Measurements from ENCODE around the gene POLD4. TPM values are rescaled to one million over a fixed set of nuclear protein-coding genes. Genes with fewer than 3 reads are reported as not detected.

POLD4 gene
- total and polyA plus RNA-seq, 2 donors (not counting 1 experiment from before 2014, with no cell fraction given): 32.4 to 36.3 TPM

GRCh38 chr11:67375320-67376055 lies 22.1 kb upstream of the POLD4 start:
- peaks cover 18% of the 10 kb centered on the region for H3K79me2 ChIP-seq (ENCODE audit: control insufficient read depth, insufficient read depth, low read length)
- no peak overlapping the region for H3K9ac ChIP-seq (ENCODE audit: insufficient read depth, low read length)
- no peaks in the 10 kb centered on the region for H3K36me3 ChIP-seq (ENCODE audit: control insufficient read depth, insufficient read depth, low read length)
- no peak overlapping the region for H2AFZ ChIP-seq (ENCODE audit: low read length)
- H3K9me3 ChIP-seq (ENCODE audit: control insufficient read depth, insufficient read depth, low read depth, low read length): no peaks in the 10 kb centered on the region
- H3K4me2 ChIP-seq (ENCODE audit: extremely low read depth, insufficient read depth, low read length): no peak overlapping the region
- H3K27me3 ChIP-seq (ENCODE audit: control insufficient read depth, insufficient read depth, low read length): no peaks in the 10 kb centered on the region
- no peak overlapping the region for H3K27ac ChIP-seq (ENCODE audit: insufficient read depth, low read length)
- no peak for TF ChIP-seq EZH2 (IDR thresholded peaks at IDR 0.05; ENCODE audit: low read length, missing control alignments)
- TF ChIP-seq, protein P1, sequence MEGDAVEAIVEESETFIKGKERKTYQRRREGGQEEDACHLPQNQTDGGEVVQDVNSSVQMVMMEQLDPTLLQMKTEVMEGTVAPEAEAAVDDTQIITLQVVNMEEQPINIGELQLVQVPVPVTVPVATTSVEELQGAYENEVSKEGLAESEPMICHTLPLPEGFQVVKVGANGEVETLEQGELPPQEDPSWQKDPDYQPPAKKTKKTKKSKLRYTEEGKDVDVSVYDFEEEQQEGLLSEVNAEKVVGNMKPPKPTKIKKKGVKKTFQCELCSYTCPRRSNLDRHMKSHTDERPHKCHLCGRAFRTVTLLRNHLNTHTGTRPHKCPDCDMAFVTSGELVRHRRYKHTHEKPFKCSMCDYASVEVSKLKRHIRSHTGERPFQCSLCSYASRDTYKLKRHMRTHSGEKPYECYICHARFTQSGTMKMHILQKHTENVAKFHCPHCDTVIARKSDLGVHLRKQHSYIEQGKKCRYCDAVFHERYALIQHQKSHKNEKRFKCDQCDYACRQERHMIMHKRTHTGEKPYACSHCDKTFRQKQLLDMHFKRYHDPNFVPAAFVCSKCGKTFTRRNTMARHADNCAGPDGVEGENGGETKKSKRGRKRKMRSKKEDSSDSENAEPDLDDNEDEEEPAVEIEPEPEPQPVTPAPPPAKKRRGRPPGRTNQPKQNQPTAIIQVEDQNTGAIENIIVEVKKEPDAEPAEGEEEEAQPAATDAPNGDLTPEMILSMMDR (conservative IDR thresholded peaks at IDR 0.05 in 1 of 2, IDR thresholded peaks at IDR 0.05 in 1 of 2; ENCODE audit: low read depth in 1 of 2, low read length in 2 of 2): no peak
- H3K4me1 ChIP-seq (ENCODE audit: control insufficient read depth, extremely low read depth, insufficient read depth, low read length): peaks cover 36% of the 10 kb centered on the region
- no peaks in the 10 kb centered on the region for H4K20me1 ChIP-seq (ENCODE audit: control insufficient read depth, extremely low read depth, insufficient read depth, low read length)
- no peak for DNase-seq (ENCODE audit: low read depth in 2 of 2)
- H3K4me3 ChIP-seq (replicated peaks in 1 of 4; ENCODE audit: control extremely low read depth in 1 of 4, insufficient read depth in 1 of 4, low read depth in 3 of 4, low read length in 4 of 4): no peak overlapping the region

GRCh38 chr11:67374571-67375281 lies 21.4 kb upstream of the POLD4 start:
- TF ChIP-seq, protein P1 (conservative IDR thresholded peaks at IDR 0.05 in 1 of 2, IDR thresholded peaks at IDR 0.05 in 1 of 2; ENCODE audit: low read depth in 1 of 2, low read length in 2 of 2): no peak
- H3K27me3 ChIP-seq (ENCODE audit: control insufficient read depth, insufficient read depth, low read length): no peaks in the 10 kb centered on the region
- no peaks in the 10 kb centered on the region for H3K36me3 ChIP-seq (ENCODE audit: control insufficient read depth, insufficient read depth, low read length)
- H3K27ac ChIP-seq (ENCODE audit: insufficient read depth, low read length): peak overlapping the region; percentile 97
- H3K4me1 ChIP-seq (ENCODE audit: control insufficient read depth, extremely low read depth, insufficient read depth, low read length): peaks cover 40% of the 10 kb centered on the region
- no peak overlapping the region for H2AFZ ChIP-seq (ENCODE audit: low read length)
- H3K9ac ChIP-seq (ENCODE audit: insufficient read depth, low read length): peak overlapping the region; percentile 54
- peak overlapping the region in 2 of 4 experiments; percentile 35 to 74 for H3K4me3 ChIP-seq (replicated peaks in 1 of 4; ENCODE audit: control extremely low read depth in 1 of 4, insufficient read depth in 1 of 4, low read depth in 3 of 4, low read length in 4 of 4)
- peak in 1 of 2 donors; percentile 44 for DNase-seq (ENCODE audit: low read depth in 2 of 2)
- peak overlapping the region; percentile 55 for H3K4me2 ChIP-seq (ENCODE audit: extremely low read depth, insufficient read depth, low read length)
- no peaks in the 10 kb centered on the region for H3K9me3 ChIP-seq (ENCODE audit: control insufficient read depth, insufficient read depth, low read depth, low read length)
- no peaks in the 10 kb centered on the region for H4K20me1 ChIP-seq (ENCODE audit: control insufficient read depth, extremely low read depth, insufficient read depth, low read length)
- peaks cover 21% of the 10 kb centered on the region for H3K79me2 ChIP-seq (ENCODE audit: control insufficient read depth, insufficient read depth, low read length)
